Stomach smooth muscle (tissue), 2 donors: ENCODE data around the gene ADK.
"Not testable (repeated sequence)": the region's sequence is repeated elsewhere in the genome, so short reads cannot be mapped to it uniquely, and the experiment has no call there.

Experiments used
- H3K27ac ChIP-seq: one replicate; pipeline ENCODE4 v1.7.0; 2013; ENCODE audit warnings: mild to moderate bottlenecking, low read length, inconsistent platforms
- H3K27me3 ChIP-seq, 2 donors: one replicate each; pipeline ENCODE4 v1.7.0; 2013; ENCODE audit warnings: low read length in 2 of 2; ENCODE audit not compliant: insufficient read depth in 2 of 2, control insufficient read depth in 1 of 2
- H3K36me3 ChIP-seq, 2 donors: one replicate each; pipeline ENCODE4 v1.7.0; 2013; ENCODE audit warnings: low read length in 2 of 2; ENCODE audit not compliant: control insufficient read depth in 2 of 2, insufficient read depth in 2 of 2
- H3K4me1 ChIP-seq: one replicate; pipeline ENCODE4 v1.7.0; 2013; ENCODE audit warnings: low read length; ENCODE audit not compliant: control insufficient read depth, insufficient read depth
- H3K4me3 ChIP-seq, 2 donors: one replicate each; pipeline ENCODE4 v1.7.0; 2013; ENCODE audit warnings: low read length in 2 of 2
- H3K9ac ChIP-seq, 2 donors: one replicate each; pipeline ENCODE4 v1.7.0; 2013; ENCODE audit warnings: low read length in 2 of 2, mild to moderate bottlenecking in 1 of 2
- H3K9me3 ChIP-seq, 2 donors: one replicate each; pipeline ENCODE4 v1.7.0; 2013; ENCODE audit warnings: low read length in 2 of 2; ENCODE audit not compliant: control insufficient read depth in 2 of 2
- donor health status: healthy.
- donor health status: Pancreatic carcinoma.

ADK gene

DNA sequence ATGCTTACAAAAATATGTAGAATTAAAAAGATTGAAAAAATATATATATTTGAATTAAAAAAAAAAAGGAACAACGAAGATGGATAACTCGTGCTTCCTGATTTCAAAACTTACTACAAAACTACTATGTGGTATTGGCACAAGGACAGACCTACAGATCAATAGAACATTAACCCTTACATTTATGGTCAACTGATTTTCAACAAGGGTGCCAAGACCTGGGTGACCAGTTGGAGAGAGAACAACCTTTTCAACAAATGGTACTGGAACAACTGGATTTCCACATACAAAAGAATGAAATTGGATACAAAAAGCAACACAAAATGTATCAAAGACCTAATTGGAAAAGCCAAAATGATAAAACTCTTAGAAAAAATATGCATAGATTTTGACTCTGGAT, 10.5 kb upstream of the ADK start:
- H3K9ac ChIP-seq, result no peak overlapping the region
- no peaks in the 10 kb centered on the region for H3K27me3 ChIP-seq
- H3K4me3 ChIP-seq, result no peak overlapping the region
- no peaks in the 10 kb centered on the region for H3K9me3 ChIP-seq
- H3K4me1 ChIP-seq, result peaks cover 3% of the 10 kb centered on the region
- H3K27ac ChIP-seq, result no peak overlapping the region
- peaks cover 15 to 25% of the 10 kb centered on the region in 2 donors for H3K36me3 ChIP-seq

DNA sequence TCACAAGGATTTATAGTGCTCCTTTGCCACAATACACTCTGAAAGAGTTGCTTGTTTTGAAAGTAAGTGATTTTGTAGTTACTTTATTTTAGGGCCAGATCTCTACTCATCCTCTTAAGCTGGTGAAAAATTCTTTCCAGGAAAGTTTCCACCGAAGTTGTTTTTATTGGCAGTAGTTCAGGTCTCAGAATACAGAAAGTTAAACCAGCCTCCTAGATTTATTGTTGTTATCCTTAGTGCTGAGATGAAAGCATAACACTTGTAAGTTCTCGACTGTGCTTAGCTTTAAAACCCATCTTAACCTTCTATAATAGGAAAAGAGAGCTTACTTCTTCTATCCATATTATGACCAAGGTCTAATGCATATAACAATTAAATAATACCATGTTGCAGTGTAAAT, 5.9 kb upstream of the ADK start:
- Histone ChIP-seq H3K36me3 (no peaks in the 10 kb centered on the region), H3K27ac (no peak overlapping the region), H3K4me1 (peaks cover 3% of the 10 kb centered on the region), H3K9me3 (no peaks in the 10 kb centered on the region), H3K4me3 (no peak overlapping the region), H3K27me3 (no peaks in the 10 kb centered on the region), H3K9ac (no peak overlapping the region)

GRCh38 chr10:74146980-74147379, 4.0 kb upstream of the ADK start:
- not testable (repeated sequence) for H3K36me3 ChIP-seq, H3K9ac ChIP-seq, H3K4me3 ChIP-seq, H3K27ac ChIP-seq, H3K9me3 ChIP-seq, H3K4me1 ChIP-seq, H3K27me3 ChIP-seq

DNA sequence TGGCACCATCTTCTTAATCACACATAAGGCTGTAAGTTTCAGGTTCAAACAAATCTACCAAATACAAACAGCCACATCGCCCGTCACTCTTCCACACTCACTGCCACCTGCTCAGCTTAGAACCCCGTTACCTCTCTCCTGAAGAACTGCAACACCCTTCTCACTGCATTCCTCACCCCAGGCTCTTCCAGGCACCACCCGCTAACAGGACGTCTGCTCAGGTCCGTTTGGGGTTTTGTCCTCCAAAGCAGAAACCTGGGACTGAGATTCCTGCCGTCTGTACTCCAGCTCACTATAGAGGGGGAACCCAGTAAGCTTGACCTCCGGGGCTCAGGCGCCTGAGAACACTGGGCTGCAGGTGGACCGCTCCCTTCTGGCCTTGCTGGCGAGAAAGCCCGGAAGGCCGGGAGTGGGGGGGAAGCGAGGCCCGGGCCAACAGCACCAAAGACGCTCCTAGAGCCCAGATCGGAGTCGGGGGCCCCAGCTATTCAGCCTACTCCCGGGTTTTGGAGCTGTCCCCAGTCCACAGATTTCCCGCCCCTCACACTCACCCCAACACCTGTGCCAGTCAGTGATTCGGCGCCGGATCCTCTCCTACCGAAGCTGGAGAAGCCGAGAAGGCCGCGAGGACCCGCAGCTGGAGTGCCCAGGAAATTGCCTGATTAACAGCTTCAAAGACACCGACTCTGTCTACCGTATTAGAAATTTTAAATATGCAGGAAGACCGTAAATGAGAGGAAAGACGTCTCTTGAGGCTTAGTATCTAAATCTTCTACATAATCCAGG, 624 bp upstream of the ADK start, which contains the start of gene AP3M1:
Gene AP3M1, minus strand, starts transcription at position 625 of the 786 bp plus-strand sequence. CDS start 12,449 bp downstream, outside the sequence.
- Histone ChIP-seq H3K27ac (peak within 1 kb of the TSS; percentile 95), H3K4me3 (peak within 1 kb of the TSS; percentile 97), H3K36me3 (no peaks in the 10 kb centered on the region), H3K4me1 (peaks cover 16% of the 10 kb centered on the region), H3K9me3 (no peaks in the 10 kb centered on the region), H3K9ac (peak within 1 kb of the TSS; percentile 95 to 96), H3K27me3 (no peaks in the 10 kb centered on the region)

GRCh38 chr10:74151879-74152722, 1.1 kb downstream of the ADK start:
- Histone ChIP-seq H3K4me1 (peaks cover 16% of the 10 kb centered on the region), H3K9ac (peak overlapping the region; percentile 95 to 96), H3K9me3 (no peaks in the 10 kb centered on the region), H3K4me3 (peak overlapping the region; percentile 97), H3K36me3 (no peaks in the 10 kb centered on the region), H3K27ac (peak overlapping the region; percentile 95), H3K27me3 (no peaks in the 10 kb centered on the region)

- H3K27ac ChIP-seq, result no peak overlapping the region
- H3K36me3 ChIP-seq, result no peaks in the 10 kb centered on the region
- peaks cover 16% of the 10 kb centered on the region for H3K4me1 ChIP-seq
- no peaks in the 10 kb centered on the region for H3K27me3 ChIP-seq
- H3K9ac ChIP-seq, result no peak overlapping the region
- no peaks in the 10 kb centered on the region for H3K9me3 ChIP-seq
- peak overlapping the region in 1 of 2 donors; percentile 32 for H3K4me3 ChIP-seq
Measured at GRCh38 chr10:74153123-74153522, 2.1 kb downstream of the ADK start.

DNA sequence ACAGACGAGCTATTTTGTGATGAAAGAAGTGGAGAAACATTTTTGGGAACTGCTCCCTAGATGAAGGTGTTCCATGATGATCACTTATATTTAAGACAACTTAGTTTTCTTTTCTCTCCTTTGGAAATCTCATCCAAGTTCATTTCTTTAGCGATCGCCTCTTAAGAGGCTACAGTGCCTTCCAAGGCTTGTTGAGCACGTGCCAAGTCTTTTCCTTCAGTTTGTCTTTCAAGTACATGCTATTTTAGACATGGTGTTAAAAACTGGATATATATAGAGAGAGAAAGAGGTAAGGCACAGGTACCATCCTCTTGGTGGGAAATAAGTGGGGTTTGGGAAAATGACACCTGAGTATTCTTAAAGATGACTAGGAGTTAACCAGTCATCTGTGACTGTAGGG, 2.7 kb downstream of the ADK start:
- H3K9me3 ChIP-seq, result no peaks in the 10 kb centered on the region
- no peak overlapping the region for H3K27ac ChIP-seq
- no peaks in the 10 kb centered on the region for H3K36me3 ChIP-seq
- peaks cover 16% of the 10 kb centered on the region for H3K4me1 ChIP-seq
- H3K27me3 ChIP-seq, result no peaks in the 10 kb centered on the region
- no peak overlapping the region for H3K9ac ChIP-seq
- peak overlapping the region in 1 of 2 donors; percentile 32 for H3K4me3 ChIP-seq

GRCh38 chr10:74156919-74157289, 5.9 kb downstream of the ADK start:
- H3K36me3 ChIP-seq, result no peaks in the 10 kb centered on the region
- H3K27ac ChIP-seq, result no peak overlapping the region
- H3K4me3 ChIP-seq, result no peak overlapping the region
- H3K27me3 ChIP-seq, result no peaks in the 10 kb centered on the region
- no peaks in the 10 kb centered on the region for H3K9me3 ChIP-seq
- H3K9ac ChIP-seq, result no peak overlapping the region
- H3K4me1 ChIP-seq, result peaks cover 13% of the 10 kb centered on the region

GRCh38 chr10:74160013-74160412, 9.0 kb downstream of the ADK start:
- Histone ChIP-seq H3K4me1 (no peaks in the 10 kb centered on the region), H3K27ac (no peak overlapping the region), H3K36me3 (no peaks in the 10 kb centered on the region), H3K9ac (no peak overlapping the region), H3K9me3 (no peaks in the 10 kb centered on the region), H3K27me3 (no peaks in the 10 kb centered on the region), H3K4me3 (no peak overlapping the region)

- no peak overlapping the region for H3K27ac ChIP-seq
- no peak overlapping the region for H3K9ac ChIP-seq
- no peaks in the 10 kb centered on the region for H3K27me3 ChIP-seq
- H3K36me3 ChIP-seq, result no peaks in the 10 kb centered on the region
- no peaks in the 10 kb centered on the region for H3K9me3 ChIP-seq
- no peak overlapping the region for H3K4me3 ChIP-seq
- no peaks in the 10 kb centered on the region for H3K4me1 ChIP-seq
Measured at GRCh38 chr10:74163319-74164068, 12.5 kb downstream of the ADK start.
